Measurements from ENCODE around the gene NBPF11. TPM values are rescaled to one million over a fixed set of nuclear protein-coding genes. Genes with fewer than 3 reads are reported as not detected.

The NBPF11 gene
- total and polyA plus RNA-seq, 2 of the 8 experiments (the other 6 are each of a cell fraction or from before 2014, with no cell fraction given), result 8.7 to 9.2 TPM

DNA sequence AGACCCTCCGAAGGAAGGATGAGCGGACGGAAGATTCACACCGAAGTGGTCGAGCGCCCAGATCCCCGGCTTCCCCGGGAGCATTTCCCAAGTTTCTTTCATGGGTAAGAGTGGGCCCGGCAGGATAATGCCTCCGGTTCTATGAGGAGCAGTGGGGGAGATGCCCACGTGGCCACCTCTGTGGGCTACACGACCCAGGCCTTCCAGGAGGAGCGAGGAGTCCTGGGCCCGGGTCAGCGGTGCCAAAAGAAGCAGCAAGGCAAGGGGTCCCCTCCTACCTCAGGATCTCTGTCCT lies 7.9 kb upstream of the NBPF11 start (continued):
- TF ChIP-seq RBBP5 (IDR thresholded peaks at IDR 0.05; ENCODE audit: borderline replicate concordance, low read depth, low read length) (no peak), NRF1 (IDR thresholded peaks at IDR 0.05; ENCODE audit: low read depth, low read length) (no peak)

All from H1 (cell line).